GM12874 (cell line): ENCODE results near the gene PHRF1.

ENCODE experiments used
- TF ChIP-seq, protein P1 (sequence below): IDR thresholded peaks from 2 replicates; pipeline ENCODE4 v1.5.1; 2011; ENCODE audit warnings: low read depth, mild to moderate bottlenecking, control low read depth, low read length, moderate library complexity; ENCODE audit not compliant: insufficient read depth

Gene PHRF1

DNA sequence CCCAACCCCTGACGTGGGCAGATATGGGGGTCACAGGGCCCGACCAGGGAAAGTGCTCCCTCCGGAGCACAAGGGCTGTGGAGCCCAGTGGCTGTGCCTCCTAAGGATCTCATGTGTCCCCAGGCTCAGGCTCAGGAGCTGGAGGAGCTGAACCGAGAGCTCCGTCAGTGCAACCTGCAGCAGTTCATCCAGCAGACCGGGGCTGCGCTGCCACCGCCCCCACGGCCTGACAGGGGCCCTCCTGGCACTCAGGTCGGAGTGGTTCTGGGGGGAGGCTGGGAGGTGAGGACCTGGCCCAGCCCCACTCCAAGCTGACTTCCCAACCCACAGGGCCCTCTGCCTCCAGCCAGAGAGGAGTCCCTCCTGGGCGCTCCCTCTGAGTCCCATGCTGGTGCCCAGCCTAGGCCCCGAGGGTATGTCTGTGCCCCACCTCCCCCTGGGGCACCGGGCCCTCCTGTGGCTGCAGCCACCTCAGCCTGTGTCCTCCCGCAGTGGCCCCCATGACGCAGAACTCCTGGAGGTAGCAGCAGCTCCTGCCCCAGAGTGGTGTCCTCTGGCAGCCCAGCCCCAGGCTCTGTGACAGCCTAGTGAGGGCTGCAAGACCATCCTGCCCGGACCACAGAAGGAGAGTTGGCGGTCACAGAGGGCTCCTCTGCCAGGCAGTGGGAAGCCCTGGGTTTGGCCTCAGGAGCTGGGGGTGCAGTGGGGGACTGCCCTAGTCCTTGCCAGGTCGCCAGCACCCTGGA is 13.0 kb upstream of the PHRF1 start:
- TF ChIP-seq, protein P1, sequence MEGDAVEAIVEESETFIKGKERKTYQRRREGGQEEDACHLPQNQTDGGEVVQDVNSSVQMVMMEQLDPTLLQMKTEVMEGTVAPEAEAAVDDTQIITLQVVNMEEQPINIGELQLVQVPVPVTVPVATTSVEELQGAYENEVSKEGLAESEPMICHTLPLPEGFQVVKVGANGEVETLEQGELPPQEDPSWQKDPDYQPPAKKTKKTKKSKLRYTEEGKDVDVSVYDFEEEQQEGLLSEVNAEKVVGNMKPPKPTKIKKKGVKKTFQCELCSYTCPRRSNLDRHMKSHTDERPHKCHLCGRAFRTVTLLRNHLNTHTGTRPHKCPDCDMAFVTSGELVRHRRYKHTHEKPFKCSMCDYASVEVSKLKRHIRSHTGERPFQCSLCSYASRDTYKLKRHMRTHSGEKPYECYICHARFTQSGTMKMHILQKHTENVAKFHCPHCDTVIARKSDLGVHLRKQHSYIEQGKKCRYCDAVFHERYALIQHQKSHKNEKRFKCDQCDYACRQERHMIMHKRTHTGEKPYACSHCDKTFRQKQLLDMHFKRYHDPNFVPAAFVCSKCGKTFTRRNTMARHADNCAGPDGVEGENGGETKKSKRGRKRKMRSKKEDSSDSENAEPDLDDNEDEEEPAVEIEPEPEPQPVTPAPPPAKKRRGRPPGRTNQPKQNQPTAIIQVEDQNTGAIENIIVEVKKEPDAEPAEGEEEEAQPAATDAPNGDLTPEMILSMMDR, result no peak

GRCh38 chr11:563812-564578 is 12.3 kb upstream of the PHRF1 start:
- TF ChIP-seq, protein P1, result no peak

DNA sequence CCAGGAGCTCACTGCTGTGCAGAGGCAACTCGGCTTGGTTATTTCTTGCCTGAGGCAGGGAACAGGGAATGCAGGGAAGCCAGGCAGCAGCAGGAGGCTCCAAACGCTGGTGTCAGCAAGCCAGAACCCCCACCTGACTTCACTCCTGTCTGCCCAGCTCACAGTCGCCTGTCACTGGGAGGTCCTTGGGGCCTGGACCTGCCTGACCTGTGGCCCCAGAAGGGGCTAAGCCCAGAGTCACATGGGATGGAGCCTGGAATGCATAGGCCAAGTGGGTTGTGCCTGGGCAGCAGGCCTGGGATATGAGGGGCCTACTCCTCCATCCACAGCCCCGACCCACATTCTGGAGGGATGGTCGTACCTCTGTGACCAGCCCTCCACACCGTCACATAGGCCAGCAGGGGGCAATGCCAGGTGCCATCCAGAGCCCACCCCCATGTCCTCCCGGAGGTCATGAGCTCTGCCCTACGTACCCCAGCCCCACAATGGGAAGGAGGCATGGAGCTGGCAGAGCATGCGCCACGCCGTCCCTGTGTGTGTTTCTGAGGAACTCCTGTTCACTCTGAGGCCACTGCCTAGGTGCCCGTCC is 10.3 kb upstream of the PHRF1 start:
- TF ChIP-seq, protein P1, result no peak

DNA sequence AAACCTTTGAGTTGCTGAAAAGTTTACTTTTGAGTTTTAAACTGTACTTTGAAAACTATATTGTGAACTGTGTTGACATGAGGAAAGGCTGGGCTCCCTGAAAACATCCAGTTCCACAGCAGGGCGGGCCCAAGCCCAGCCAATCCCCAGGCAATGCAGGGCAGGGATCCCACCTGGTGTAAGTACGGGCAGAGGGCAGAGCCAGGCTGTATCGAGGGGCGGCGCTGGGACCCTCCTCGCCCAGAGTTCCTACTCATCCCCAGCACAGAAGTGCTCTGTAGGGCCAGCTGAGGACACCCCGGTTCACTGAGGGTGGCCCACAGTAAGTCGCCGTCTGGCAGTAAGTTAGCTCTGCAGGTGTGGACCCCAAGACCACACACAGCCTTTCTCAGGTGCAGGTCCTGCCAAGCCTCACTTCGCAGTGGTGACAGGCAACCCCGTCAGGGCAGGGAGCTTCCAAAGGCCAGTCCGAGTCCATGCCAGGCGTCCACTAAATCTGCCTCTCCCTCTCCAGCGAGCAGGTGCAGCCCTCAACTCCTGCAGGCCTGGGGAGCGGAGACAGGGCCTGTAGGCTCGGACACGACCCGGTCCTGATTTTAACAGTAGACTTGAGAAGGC is 9.2 kb upstream of the PHRF1 start:
- TF ChIP-seq, protein P1, result no peak

GRCh38 chr11:567629-568292 is 8.5 kb upstream of the PHRF1 start:
- TF ChIP-seq, protein P1, result no peak

DNA sequence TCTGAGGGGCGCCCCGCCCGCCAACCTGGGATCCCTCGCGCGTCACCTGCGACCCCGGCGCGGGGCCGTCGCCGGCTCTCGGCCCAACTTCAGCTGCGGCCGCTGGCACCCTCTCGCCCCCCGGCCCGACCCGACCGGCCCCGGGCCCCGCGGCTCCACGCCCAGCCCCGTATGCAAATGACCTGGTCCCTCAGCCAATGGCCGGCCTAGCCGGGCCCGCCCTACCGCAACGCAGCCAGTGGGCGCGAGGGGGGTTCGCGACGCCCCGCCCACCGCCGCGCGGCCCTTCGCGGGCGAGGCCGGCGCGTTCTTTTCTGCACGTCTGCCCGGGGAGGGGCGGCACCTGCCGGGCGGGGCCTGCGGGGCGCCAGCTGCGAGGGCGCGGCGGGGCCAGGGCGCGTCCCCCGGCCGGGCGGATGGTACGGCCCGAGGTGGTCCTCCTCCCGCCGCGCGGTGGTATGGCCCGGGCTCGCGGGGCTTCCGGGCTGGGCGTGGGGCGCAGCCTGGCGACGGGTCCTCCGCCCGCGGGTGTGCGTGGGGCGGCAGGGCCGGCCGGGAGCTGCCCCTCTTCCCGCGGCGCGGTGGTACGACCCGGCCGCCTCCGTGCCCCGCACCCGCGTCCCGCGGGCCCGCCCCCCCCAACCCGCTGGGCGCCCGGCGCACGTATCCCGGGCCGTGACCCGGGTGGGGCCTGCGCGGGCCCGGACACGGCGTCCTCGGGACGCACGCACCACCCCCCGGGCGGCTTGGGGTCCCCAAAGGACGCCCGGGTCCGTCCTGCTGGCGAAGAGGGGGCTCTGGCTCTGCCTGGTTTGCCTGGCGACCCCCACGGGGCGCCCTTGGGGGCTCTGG is 7.7 kb upstream of the PHRF1 start:
- TF ChIP-seq, protein P1, result no peak
